Stimulated activated naive CD4-positive, alpha-beta T cell treated with Interleukin-2 at 50 U/mL for 16 hours (primary cell): ENCODE data around the gene MADD.

ENCODE experiments used
- DNase-seq: peaks from one replicate; lab custom pipeline; 2025; lab: John Stamatoyannopoulos, UW

Gene MADD

GRCh38 chr11:47338396-47339241 lies 68.7 kb downstream of the MADD start:
- DNase-seq: no peak

GRCh38 chr11:47340010-47340409 lies 70.1 kb downstream of the MADD start:
- no peak for DNase-seq

GRCh38 chr11:47340980-47341775 lies 71.2 kb downstream of the MADD start:
- no peak for DNase-seq

- no peak for DNase-seq
These were observed 72.3 kb downstream of the MADD start for GRCh38 chr11:47342036-47342803.

DNA sequence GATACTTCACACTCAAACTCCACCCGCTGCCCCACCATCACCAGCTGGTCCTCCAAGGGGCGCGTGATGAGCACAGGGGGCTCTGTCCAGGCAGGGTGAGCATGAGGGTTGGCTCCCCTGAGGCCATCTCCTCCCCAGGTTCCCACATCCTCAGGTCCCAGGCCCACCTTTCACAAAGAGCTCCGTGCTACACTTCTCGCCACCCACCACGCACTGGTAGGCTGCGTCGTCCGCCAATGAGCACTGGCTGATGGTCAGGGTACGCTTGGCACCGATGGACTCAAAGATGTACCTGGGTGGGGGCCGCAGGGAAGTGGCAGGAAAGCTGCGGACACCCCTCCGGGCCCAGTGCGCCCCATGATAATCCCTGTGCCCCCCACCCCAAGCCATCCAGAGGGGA lies 72.9 kb downstream of the MADD start:
- DNase-seq: no peak

GRCh38 chr11:47345890-47346563 lies 76.1 kb downstream of the MADD start:
- no peak for DNase-seq

- DNase-seq: no peak
These were observed 77.2 kb downstream of the MADD start for GRCh38 chr11:47347137-47347536.

DNA sequence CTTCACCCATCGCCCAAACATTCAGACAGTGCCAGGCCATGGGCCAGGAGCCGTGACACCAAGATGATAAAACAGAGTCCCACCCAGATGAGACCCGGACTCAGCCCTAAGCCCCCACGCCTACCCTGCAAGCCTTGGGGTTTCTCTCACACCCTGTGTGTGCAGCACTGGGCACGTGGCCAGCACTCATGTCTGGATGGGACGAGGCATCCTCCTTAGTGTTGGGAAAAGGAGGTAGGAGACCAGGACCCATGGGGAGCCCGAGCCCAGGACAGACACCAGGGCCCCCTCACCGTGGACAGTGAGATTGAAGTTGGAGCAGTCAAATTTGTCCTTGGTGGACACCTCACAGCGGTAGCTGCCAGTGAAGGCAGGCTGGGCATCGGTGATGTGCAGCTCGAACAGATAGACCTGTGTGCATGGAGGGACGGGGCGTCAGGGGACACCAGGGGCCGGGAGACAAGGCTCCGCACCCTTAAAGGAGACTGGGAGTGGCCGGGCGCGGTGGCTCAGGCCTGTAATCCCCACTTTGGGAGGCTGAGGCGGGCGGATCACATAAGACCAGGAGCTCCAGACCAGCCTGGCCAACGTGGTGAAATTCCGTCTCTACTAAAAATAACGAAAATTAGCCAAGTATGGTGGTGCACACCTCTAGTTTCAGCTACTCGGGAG lies 78.3 kb downstream of the MADD start:
- DNase-seq: no peak

- DNase-seq: no peak
These were observed 78.9 kb downstream of the MADD start for GRCh38 chr11:47348859-47349258.

DNA sequence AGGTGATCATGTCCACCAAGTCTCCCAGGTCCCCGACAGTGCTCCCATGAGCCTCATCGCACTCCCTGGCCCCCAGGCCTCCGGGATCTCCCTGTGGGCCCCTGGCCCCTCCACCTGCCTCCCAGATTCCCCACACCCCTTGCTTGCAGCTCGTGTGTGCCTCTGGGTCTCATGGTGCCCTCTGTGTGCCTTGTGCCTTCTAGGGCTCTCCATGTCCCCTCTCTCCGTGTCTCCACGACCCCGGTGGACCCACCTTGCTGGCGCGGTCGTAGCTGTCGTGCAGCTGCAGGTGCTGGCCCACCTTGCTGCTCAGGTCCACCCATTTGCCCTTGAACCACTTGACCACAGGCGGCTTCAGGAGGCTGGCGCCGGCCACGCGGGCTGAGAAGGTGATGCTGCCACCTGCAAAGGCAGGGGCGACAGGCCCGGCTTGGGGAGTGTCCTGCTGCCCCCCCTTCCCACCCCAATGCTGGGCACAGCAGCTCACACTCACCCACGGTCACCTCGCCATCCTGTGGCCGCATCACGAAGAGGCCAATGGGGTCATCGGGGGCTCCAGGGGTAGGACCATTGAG lies 79.7 kb downstream of the MADD start:
- no peak for DNase-seq

DNA sequence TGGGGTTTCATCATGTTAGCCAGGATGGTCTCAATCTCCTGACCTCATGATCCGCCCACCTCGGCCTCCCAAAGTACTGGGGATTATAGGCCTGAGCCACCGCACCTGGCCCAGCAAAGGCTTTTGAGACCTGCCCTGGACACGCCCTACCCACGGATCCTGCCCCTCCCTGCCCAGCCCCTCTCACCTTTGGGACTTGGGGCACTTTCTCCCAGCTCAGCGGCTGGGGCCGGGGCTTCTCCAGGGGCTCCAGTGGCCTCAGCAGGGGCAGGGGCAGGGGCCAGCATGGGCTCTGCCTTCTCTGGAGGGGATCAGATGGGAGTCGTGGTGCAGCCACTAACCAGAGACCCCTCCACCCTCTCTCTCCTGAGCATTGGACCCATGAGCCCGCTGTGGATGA lies 80.4 kb downstream of the MADD start:
- no peak for DNase-seq

- no peak for DNase-seq
These were observed 81.5 kb downstream of the MADD start for GRCh38 chr11:47351156-47352126.

DNA sequence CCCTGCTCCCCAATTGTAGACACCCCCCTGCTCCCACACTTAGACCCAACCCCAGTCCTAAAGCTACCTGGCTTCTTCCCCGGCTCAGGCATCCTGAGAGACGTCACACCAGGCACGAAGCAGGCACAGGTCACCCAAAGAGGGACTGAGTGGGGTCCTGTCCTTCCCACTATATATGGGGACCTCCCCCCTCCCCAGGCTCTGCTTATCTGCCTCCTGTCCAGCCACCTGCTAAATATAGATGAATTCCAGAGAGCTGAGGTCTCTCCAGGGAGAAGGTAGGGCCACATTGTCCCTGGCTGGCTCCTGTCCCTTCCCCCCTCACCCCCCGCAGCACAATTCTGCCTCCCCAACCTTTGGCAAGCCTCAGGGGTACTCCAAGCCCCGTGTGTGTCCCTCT lies 82.6 kb downstream of the MADD start, which contains the start of gene MYBPC3:
TSS of gene MYBPC3 (minus strand) at position 147 of the 400 bp plus-strand sequence. CDS start at position 92, 55 bp downstream.
- no peak for DNase-seq

DNA sequence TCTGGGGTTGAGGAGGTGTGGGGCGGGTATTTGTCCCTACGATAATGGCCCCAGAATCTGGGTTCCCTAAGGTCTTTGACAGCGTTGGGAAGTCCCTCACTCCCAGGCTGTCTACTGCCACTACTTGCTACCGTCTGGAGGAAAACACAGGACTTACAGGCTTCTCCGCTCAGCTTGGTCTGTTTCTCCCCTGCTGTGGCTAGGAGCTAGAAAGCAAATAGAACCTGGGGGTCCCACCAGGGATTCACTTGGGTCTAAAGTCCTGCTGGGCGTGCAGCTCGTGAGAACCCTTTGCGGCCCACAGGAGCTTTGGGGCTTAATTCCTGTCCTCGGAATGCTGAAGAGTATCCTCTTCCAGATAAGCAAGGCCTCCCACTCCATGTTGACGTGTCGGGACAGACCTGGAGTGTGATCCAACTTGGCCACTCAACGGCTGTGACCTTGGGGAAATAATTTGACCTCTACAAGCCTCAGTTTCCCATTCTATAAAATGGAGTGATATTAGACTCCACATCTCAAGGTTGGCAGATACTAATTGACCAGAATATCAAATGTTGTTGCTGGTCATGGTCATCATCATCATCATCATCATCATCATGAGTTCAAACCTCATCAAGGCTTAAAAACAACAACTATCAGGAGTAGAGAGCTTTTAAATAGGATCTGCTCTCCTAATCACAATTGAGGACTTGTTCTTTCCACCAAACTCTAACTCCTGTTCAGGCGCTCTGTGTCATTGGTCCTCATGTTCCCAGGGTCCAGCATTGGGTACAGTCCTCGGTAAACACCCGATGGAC lies 84.2 kb downstream of the MADD start:
- no peak for DNase-seq

GRCh38 chr11:47354913-47355282 lies 85.0 kb downstream of the MADD start:
- DNase-seq: no peak

DNA sequence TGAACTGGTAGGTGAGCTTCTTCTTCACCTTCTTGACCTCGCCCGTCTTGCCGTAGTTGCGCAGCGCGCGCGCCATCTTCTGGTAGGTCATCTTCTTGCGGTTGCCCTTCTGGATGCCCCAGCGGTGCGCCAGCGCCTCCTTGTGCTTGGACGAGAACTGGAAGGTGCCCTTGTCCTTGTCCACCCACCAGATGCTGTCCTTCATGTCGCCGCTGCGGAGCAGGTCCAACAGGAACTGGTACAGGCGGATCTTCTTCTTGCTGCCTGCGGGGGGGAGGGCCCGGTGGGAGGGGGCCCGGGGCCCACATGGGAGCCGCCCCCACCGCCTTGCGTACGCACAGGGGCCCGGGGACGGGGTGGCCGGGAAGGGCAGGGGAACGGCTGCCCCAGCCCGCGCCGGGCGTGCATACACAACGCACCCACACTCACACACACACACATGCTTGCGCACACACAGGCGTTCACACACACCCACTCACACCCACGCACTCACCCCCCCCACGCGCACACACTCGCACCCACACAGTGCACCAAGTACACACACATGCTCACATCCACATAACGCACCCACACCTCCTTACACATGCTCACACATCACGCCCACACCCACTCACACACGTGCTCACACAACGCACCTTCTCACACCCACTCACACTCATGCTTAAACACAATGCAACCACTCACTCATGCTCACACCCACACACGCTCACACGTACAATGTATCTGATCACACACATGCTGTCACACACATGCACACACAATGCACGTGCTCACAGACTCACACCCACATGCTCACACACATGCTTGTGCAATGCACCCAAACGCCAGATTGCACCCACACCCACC lies 85.6 kb downstream of the MADD start:
- DNase-seq: no peak

GRCh38 chr11:47356129-47356997 lies 86.4 kb downstream of the MADD start:
- no peak for DNase-seq
